CD14-positive monocyte (primary cell): ENCODE measurements around the gene SEMA3G. TPM values are rescaled to one million over a fixed set of nuclear protein-coding genes. Genes with fewer than 3 reads are reported as not detected.

Source experiments
- DNase-seq, 3 donors: peaks; one replicate each; pipeline ENCODE4 v3.0.0-alpha.2; 2011 to 2022
- H2AFZ ChIP-seq: 2 replicates; pipeline ENCODE4 v1.6.0; 2012; ENCODE audit warnings: mild to moderate bottlenecking, low read depth, low read length, inconsistent platforms; ENCODE audit not compliant: insufficient read depth, poor library complexity, severe bottlenecking
- H3K27ac ChIP-seq, 2 donors: 1 replicate in 1 of 2; 2 replicates in 1 of 2; pipeline ENCODE4 v1.5.1; 2012 to 2013; ENCODE audit warnings: low read length in 2 of 2, control low read depth in 1 of 2, inconsistent platforms in 1 of 2, low read depth in 1 of 2, mild to moderate bottlenecking in 1 of 2
- H3K27me3 ChIP-seq, 2 donors: one replicate each; pipeline versions ENCODE4 v1.6.0 to v1.6.1; 2011 to 2013; ENCODE audit warnings: low read length in 2 of 2; ENCODE audit not compliant: control insufficient read depth in 2 of 2, insufficient read depth in 2 of 2
- H3K36me3 ChIP-seq, 2 donors: replicated peaks in 1 of 2; 1 replicate in 1 of 2; 2 replicates in 1 of 2; pipeline versions ENCODE4 v1.5.1 to v1.6.1; 2012 to 2013; ENCODE audit warnings: low read length in 2 of 2, control low read depth in 1 of 2, inconsistent platforms in 1 of 2, mild to moderate bottlenecking in 1 of 2; ENCODE audit not compliant: insufficient read depth in 2 of 2, control insufficient read depth in 1 of 2
- H3K4me1 ChIP-seq, 2 donors: 1 replicate in 1 of 2; 2 replicates in 1 of 2; pipeline versions ENCODE4 v1.5.1 to v1.6.1; 2012 to 2013; ENCODE audit warnings: low read length in 2 of 2, control low read depth in 1 of 2, inconsistent platforms in 1 of 2, mild to moderate bottlenecking in 1 of 2, moderate library complexity in 1 of 2; ENCODE audit not compliant: insufficient read depth in 2 of 2, control insufficient read depth in 1 of 2
- H3K4me2 ChIP-seq: replicated peaks from 2 replicates; pipeline ENCODE3; 2012; ENCODE audit warnings: low read length, moderate library complexity, mild to moderate bottlenecking; ENCODE audit not compliant: poor library complexity, severe bottlenecking; ENCODE audit errors: extremely low read depth
- H3K4me3 ChIP-seq, 3 experiments: fragments of 200-600 bp in 1 of 3; sonication (generic) in 1 of 3; replicated peaks in 1 of 3; 1 replicate in 2 of 3; 2 replicates in 1 of 3; pipeline ENCODE4 v1.5.1; 2011 to 2013; ENCODE audit warnings: low read length in 3 of 3, mild to moderate bottlenecking in 3 of 3, control low read depth in 2 of 3, low read depth in 2 of 3, inconsistent platforms in 1 of 3, moderate library complexity in 1 of 3
- H3K79me2 ChIP-seq: 2 replicates; pipeline ENCODE4 v1.6.0; 2012; ENCODE audit warnings: mild to moderate bottlenecking, control low read depth, inconsistent platforms, low read length, moderate library complexity; ENCODE audit not compliant: insufficient read depth
- H3K9ac ChIP-seq: 2 replicates; pipeline ENCODE4 v1.6.0; 2017; ENCODE audit warnings: low read length, mild to moderate bottlenecking; ENCODE audit not compliant: insufficient read depth, poor library complexity, severe bottlenecking
- H3K9me3 ChIP-seq, 2 donors: replicated peaks in 1 of 2; 1 replicate in 1 of 2; 2 replicates in 1 of 2; pipeline versions ENCODE4 v1.5.1 to v1.6.1; 2012 to 2013; ENCODE audit warnings: low read length in 2 of 2, control low read depth in 1 of 2; ENCODE audit not compliant: control insufficient read depth in 1 of 2, insufficient read depth in 1 of 2
- H4K20me1 ChIP-seq: 2 replicates; pipeline ENCODE4 v1.6.0; 2012; ENCODE audit warnings: mild to moderate bottlenecking, low read length, control low read depth, moderate library complexity; ENCODE audit not compliant: insufficient read depth
- H3K27ac Mint-ChIP-seq, 7 donors: one replicate each; pipeline ENCODE4 v1.8.0; 2020; ENCODE audit warnings: mild to moderate bottlenecking in 7 of 7, mixed read lengths in 7 of 7, moderate library complexity in 6 of 7, inconsistent platforms in 2 of 7
- H3K27me3 Mint-ChIP-seq, 3 donors: one replicate each; pipeline ENCODE4 v1.8.0; 2021 to 2022; ENCODE audit warnings: low read depth in 3 of 3, mild to moderate bottlenecking in 3 of 3, mixed read lengths in 3 of 3, moderate library complexity in 3 of 3, inconsistent platforms in 1 of 3
- H3K36me3 Mint-ChIP-seq, 2 donors: one replicate each; pipeline ENCODE4 v1.8.0; 2020; ENCODE audit warnings: mixed read lengths in 2 of 2, inconsistent platforms in 1 of 2, mild to moderate bottlenecking in 1 of 2
- H3K4me1 Mint-ChIP-seq: one replicate; pipeline ENCODE4 v1.8.0; 2020; ENCODE audit warnings: mild to moderate bottlenecking, mixed read lengths
- H3K4me3 Mint-ChIP-seq, 2 donors: one replicate each; pipeline ENCODE4 v1.8.0; 2020; ENCODE audit warnings: mild to moderate bottlenecking in 2 of 2, mixed read lengths in 2 of 2, moderate library complexity in 1 of 2
- H3K9me3 Mint-ChIP-seq, 7 donors: one replicate each; pipeline ENCODE4 v1.8.0; 2020 to 2022; ENCODE audit warnings: mixed read lengths in 7 of 7, mild to moderate bottlenecking in 6 of 7, moderate library complexity in 6 of 7, inconsistent platforms in 2 of 7
- WGBS: methylation state at CpG from one replicate; pipeline ENCODE4 v1.1.5; 2013; ENCODE audit warnings: missing lambda C conversion rate; ENCODE audit not compliant: insufficient coverage; 5-methylcytosine and 5-hydroxymethylcytosine counted together
- intact Hi-C, 2 donors: fragments of 100-400 bp; cut with micrococcal nuclease; formaldehyde crosslinking; loops; one replicate each; pipeline versions ENCODE4 v1.15.0 to v1.15.1; 2023
- polyA plus RNA-seq, 3 donors: library from polyadenylated mRNA; depleted of rRNA in 1 of 3; unstranded in 2 of 3; stranded (reverse) in 1 of 3; fragments of 300-500 nt in 2 of 3; fragments of >200 nt in 1 of 3; fragmentation: Illumina TruSeq in 2 of 3; gene quantifications; 1 replicate in 2 of 3; 2 replicates in 1 of 3; pipeline ENCODE4 v1.2.3, GENCODE V29; 2012 to 2021
- TF ChIP-seq, protein P1 (sequence below): fragments of 200-600 bp; IDR thresholded peaks from one replicate; pipeline ENCODE4 v1.8.0; 2022; ENCODE audit warnings: antibody characterized with exemption, mild to moderate bottlenecking

SEMA3G gene
- polyA plus RNA-seq, 3 donors = 0.03 TPM; not detected in 2

DNA sequence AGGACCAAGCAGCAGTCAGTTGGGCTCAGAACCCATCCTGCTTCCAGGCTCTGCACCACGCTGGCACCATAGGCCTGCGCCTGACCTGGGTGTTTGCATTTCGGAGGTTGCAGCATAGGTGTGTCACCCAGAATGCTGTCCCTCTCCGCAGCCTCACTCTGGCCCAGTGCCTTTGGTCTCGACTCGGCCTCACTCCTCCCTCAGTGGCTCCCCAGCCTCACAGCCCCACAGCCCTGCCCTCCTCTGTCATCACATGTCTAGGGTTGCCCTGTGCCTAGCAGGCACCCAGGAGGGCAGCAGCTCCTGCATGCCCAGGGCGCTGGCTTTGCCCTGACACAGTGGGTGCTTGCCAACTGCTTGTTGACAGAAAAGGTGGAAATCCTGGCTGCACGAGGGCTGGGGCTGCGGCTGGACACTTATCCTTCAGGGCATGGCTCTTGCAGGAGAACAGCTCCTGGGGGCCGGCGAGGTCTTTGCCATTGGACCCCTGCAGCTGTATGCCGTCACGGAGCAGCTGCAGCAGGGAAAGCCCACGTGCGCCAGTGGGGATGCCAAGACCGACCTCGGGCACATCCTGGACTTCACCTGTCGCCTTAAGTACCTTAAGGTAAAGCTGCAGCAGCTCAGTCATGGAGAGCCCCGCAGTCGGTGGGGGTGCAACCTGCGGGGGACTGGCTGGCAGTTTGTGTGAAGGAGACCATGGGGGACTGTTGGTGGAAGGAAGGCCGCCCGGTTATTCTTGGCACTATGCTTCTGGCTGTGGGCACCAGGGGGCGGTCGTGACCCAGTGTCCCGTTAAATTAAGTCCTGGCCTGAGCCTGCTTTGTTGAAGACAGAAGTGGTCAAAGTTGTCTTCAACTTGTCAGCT lies 26.7 kb upstream of the SEMA3G start:
- TF ChIP-seq, protein P1, sequence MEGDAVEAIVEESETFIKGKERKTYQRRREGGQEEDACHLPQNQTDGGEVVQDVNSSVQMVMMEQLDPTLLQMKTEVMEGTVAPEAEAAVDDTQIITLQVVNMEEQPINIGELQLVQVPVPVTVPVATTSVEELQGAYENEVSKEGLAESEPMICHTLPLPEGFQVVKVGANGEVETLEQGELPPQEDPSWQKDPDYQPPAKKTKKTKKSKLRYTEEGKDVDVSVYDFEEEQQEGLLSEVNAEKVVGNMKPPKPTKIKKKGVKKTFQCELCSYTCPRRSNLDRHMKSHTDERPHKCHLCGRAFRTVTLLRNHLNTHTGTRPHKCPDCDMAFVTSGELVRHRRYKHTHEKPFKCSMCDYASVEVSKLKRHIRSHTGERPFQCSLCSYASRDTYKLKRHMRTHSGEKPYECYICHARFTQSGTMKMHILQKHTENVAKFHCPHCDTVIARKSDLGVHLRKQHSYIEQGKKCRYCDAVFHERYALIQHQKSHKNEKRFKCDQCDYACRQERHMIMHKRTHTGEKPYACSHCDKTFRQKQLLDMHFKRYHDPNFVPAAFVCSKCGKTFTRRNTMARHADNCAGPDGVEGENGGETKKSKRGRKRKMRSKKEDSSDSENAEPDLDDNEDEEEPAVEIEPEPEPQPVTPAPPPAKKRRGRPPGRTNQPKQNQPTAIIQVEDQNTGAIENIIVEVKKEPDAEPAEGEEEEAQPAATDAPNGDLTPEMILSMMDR = peak; percentile 84
- no peaks in the 10 kb centered on the region for H3K9me3 Mint-ChIP-seq
- H4K20me1 ChIP-seq = peaks cover 7% of the 10 kb centered on the region
- no peaks in the 10 kb centered on the region for H3K9me3 ChIP-seq
- peaks cover 14 to 63% of the 10 kb centered on the region in 2 donors for H3K36me3 ChIP-seq
- intact Hi-C loops = loop anchor here (1.0 to 5.0 kb wide), 2 partner anchors 61 to 66 kb away; partner anchors contain the start of gene NT5DC2 (in 1 of the 2)
- H2AFZ ChIP-seq = no peak overlapping the region
- peak overlapping the region in 1 of 2 donors; percentile 39 for H3K4me3 Mint-ChIP-seq
- no peak overlapping the region for H3K4me3 ChIP-seq
- WGBS = 63% methylated on average over 26 of the region's 26 CpGs
- H3K27me3 ChIP-seq = no peaks in the 10 kb centered on the region
- H3K36me3 Mint-ChIP-seq = peaks cover 30 to 75% of the 10 kb centered on the region in 2 donors
- H3K79me2 ChIP-seq = peaks cover 27% of the 10 kb centered on the region
- peak overlapping the region in 4 of 7 donors; percentile 59 to 76 (median 66) for H3K27ac Mint-ChIP-seq
- H3K4me2 ChIP-seq = no peak overlapping the region
- H3K27ac ChIP-seq = no peak overlapping the region
- H3K9ac ChIP-seq = no peak overlapping the region
- DNase-seq = peak; percentile 57 to 74 (median 67)
- H3K4me1 ChIP-seq = peaks cover 52 to 55% of the 10 kb centered on the region in 2 donors
- H3K4me1 Mint-ChIP-seq = peaks cover 56% of the 10 kb centered on the region
- H3K27me3 Mint-ChIP-seq = peaks cover 0 to 2% (median 0%) of the 10 kb centered on the region in 3 donors

DNA sequence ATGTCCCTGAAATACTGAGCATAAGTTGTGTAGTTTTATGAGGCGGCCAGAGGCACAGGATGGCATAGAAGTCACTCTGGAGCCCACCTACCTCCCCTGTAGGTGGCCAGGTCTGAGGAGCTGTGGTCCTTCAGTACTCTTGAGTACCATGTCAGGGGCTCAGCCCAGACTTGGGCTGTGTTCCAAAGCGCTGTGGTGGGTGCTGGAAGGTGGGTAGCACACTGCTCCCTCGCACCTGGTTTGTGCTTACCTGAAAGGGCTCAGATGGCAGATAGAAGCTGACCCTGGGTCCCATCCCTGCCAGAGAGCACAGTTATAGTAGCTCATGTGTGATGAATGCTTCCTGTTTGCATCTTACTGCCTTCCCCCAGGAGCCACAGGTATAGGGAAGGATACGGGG lies 26.0 kb upstream of the SEMA3G start:
- H3K4me3 ChIP-seq = no peak overlapping the region
- intact Hi-C loops = loop anchor here in 1 of 2 donors (5.0 kb wide), 1 partner anchor 61 kb away; the partner anchor contains the start of gene NT5DC2
- H4K20me1 ChIP-seq = peaks cover 13% of the 10 kb centered on the region
- peaks cover 45 to 48% of the 10 kb centered on the region in 2 donors for H3K4me1 ChIP-seq
- DNase-seq = no peak
- peaks cover 14 to 70% of the 10 kb centered on the region in 2 donors for H3K36me3 ChIP-seq
- Mint-ChIP-seq H3K9me3 (no peaks in the 10 kb centered on the region), H3K4me3 (no peak overlapping the region), H3K36me3 (peaks cover 30 to 82% of the 10 kb centered on the region in 2 donors), H3K4me1 (peaks cover 51% of the 10 kb centered on the region), H3K27me3 (peaks cover 0 to 2% (median 0%) of the 10 kb centered on the region in 3 donors), H3K27ac (no peak overlapping the region)
- TF ChIP-seq, protein P1 = no peak
- H3K9ac ChIP-seq = no peak overlapping the region
- H3K4me2 ChIP-seq = no peak overlapping the region
- no peak overlapping the region for H3K27ac ChIP-seq
- no peaks in the 10 kb centered on the region for H3K9me3 ChIP-seq
- H3K79me2 ChIP-seq = peaks cover 33% of the 10 kb centered on the region
- 100% methylated on average over 4 of the region's 4 CpGs for WGBS
- H2AFZ ChIP-seq = no peak overlapping the region
- no peaks in the 10 kb centered on the region for H3K27me3 ChIP-seq
